Tibial nerve (tissue), 4 donors: ENCODE data around the gene UFM1. TPM values are rescaled to one million over a fixed set of nuclear protein-coding genes. Genes with fewer than 3 reads are reported as not detected.
"Not testable (repeated sequence)": the region's sequence is repeated elsewhere in the genome, so short reads cannot be mapped to it uniquely, and the experiment has no call there.

Experiments
- DNase-seq, 2 donors: peaks; one replicate each; pipeline ENCODE4 v3.0.0-alpha.2; 2019; ENCODE audit warnings: low spot score in 2 of 2
- H3K27ac ChIP-seq, 4 donors: fragments of 200-600 bp; sonication (generic) in 3 of 4; one replicate each; pipeline ENCODE4 v1.5.1; 2017 to 2019; ENCODE audit warnings: mild to moderate bottlenecking in 1 of 4
- H3K27me3 ChIP-seq, 2 donors: fragments of 200-600 bp; sonication (generic) in 1 of 2; one replicate each; pipeline versions ENCODE4 v1.5.1 to v1.6.0; 2017 to 2019
- H3K36me3 ChIP-seq, 3 donors: fragments of 200-600 bp; sonication (generic); one replicate each; pipeline ENCODE4 v1.5.1; 2018 to 2019
- H3K4me1 ChIP-seq, 4 donors: fragments of 200-600 bp; sonication (generic) in 3 of 4; one replicate each; pipeline ENCODE4 v1.5.1; 2017 to 2019
- H3K4me3 ChIP-seq, 4 donors: fragments of 200-600 bp; sonication (generic) in 3 of 4; one replicate each; pipeline ENCODE4 v1.5.1; 2017 to 2019; ENCODE audit warnings: mild to moderate bottlenecking in 1 of 4, moderate library complexity in 1 of 4
- H3K9me3 ChIP-seq, 4 donors: fragments of 200-600 bp; sonication (generic) in 3 of 4; one replicate each; pipeline ENCODE4 v1.5.1; 2017 to 2019
- EP300 ChIP-seq, 2 donors: sonication (generic); formaldehyde crosslinking; IDR thresholded peaks; one replicate each; pipeline ENCODE4 v1.6.1; 2017; ENCODE audit warnings: antibody characterized with exemption in 2 of 2, mild to moderate bottlenecking in 1 of 2
- POLR2A ChIP-seq, 2 donors: fragments of 450-650 bp; IDR thresholded peaks; one replicate each; pipeline ENCODE4 v1.6.1; 2017; ENCODE audit warnings: antibody characterized with exemption in 2 of 2, mild to moderate bottlenecking in 2 of 2, moderate library complexity in 2 of 2
- WGBS, 2 donors: methylation state at CpG; one replicate each; pipeline ENCODE4 v1.1.5; 2018; 5-methylcytosine and 5-hydroxymethylcytosine counted together
- total RNA-seq, 4 donors: library from RNA; depleted of rRNA; stranded (reverse); fragments of >200 nt; gene quantifications; one replicate each; pipeline ENCODE4 v1.1.0, GENCODE V29; 2016
- TF ChIP-seq, protein P1 (sequence below), 5 experiments: fragments of 200-600 bp in 3 of 5; fragments of 450-650 bp in 2 of 5; sonication (generic) in 3 of 5; IDR thresholded peaks; one replicate each; pipeline ENCODE4 v1.5.1; 2016 to 2019; ENCODE audit warnings: antibody characterized with exemption in 5 of 5, mild to moderate bottlenecking in 3 of 5, moderate library complexity in 2 of 5

Gene UFM1
- total RNA-seq, 4 donors from 2014 or later: 37.5 to 47.7 (median 45.9) TPM

DNA sequence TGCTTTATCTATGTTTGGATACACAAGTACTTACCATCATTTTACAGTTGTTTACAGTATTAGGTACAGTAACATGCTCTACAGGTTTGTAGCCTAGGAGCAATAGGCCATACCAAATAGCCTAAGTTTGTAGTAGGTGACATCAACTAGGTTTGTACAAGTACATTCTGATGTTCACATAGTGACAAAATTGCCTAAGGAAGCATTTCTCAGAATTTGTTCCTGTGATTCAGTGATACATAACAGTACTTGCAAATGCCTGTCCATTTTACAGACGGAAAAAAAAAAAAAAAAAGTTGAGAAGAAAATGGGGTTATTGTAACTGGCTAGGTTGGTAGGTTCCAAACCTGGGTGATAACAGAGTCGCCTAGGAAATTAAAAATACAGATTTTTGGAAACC lies 13.6 kb downstream of the UFM1 start:
- H3K27ac ChIP-seq: no peak overlapping the region
- H3K9me3 ChIP-seq: no peaks in the 10 kb centered on the region
- H3K27me3 ChIP-seq: no peaks in the 10 kb centered on the region
- H3K4me3 ChIP-seq: no peak overlapping the region
- H3K4me1 ChIP-seq: peaks cover 0 to 8% (median 0%) of the 10 kb centered on the region in 4 donors
- no peak for TF ChIP-seq EP300 (IDR thresholded peaks at IDR 0.05)
- TF ChIP-seq, protein P1, sequence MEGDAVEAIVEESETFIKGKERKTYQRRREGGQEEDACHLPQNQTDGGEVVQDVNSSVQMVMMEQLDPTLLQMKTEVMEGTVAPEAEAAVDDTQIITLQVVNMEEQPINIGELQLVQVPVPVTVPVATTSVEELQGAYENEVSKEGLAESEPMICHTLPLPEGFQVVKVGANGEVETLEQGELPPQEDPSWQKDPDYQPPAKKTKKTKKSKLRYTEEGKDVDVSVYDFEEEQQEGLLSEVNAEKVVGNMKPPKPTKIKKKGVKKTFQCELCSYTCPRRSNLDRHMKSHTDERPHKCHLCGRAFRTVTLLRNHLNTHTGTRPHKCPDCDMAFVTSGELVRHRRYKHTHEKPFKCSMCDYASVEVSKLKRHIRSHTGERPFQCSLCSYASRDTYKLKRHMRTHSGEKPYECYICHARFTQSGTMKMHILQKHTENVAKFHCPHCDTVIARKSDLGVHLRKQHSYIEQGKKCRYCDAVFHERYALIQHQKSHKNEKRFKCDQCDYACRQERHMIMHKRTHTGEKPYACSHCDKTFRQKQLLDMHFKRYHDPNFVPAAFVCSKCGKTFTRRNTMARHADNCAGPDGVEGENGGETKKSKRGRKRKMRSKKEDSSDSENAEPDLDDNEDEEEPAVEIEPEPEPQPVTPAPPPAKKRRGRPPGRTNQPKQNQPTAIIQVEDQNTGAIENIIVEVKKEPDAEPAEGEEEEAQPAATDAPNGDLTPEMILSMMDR (IDR thresholded peaks at IDR 0.05): no peak
- no peak for TF ChIP-seq POLR2A (IDR thresholded peaks at IDR 0.05)
- no peak for DNase-seq
- peaks cover 0 to 29% (median 0%) of the 10 kb centered on the region in 3 donors for H3K36me3 ChIP-seq
- WGBS, 2 donors: 82 to 96% methylated on average over 2 of the region's 2 CpGs

DNA sequence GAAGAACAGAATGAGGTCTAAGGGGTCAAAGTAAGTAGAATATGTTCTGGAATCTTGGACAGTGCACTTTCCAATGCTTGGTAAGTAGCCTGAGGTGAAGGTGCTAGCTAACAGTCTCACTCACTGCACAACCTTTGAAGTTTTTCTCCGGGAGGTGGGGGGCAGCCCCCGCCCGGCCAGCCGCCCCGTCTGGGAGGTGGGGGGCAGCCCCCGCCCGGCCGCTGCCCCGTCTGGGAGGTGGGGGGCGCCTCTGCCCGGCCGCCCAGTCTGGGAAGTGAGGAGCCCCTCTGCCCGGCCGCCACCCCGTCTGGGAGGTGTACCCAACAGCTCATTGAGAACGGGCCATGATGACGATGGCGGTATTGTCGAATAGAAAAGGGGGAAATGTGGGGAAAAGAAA lies 14.1 kb downstream of the UFM1 start:
- not testable (repeated sequence) for H3K4me3 ChIP-seq, H3K27me3 ChIP-seq, DNase-seq, H3K9me3 ChIP-seq, H3K4me1 ChIP-seq
- 84 to 87% methylated on average over 19 of the region's 19 CpGs for WGBS, 2 donors
- Histone ChIP-seq H3K27ac (peak overlapping the region in 1 of 4 donors; percentile 2), H3K36me3 (peaks cover 0 to 27% (median 0%) of the 10 kb centered on the region in 3 donors)

DNA sequence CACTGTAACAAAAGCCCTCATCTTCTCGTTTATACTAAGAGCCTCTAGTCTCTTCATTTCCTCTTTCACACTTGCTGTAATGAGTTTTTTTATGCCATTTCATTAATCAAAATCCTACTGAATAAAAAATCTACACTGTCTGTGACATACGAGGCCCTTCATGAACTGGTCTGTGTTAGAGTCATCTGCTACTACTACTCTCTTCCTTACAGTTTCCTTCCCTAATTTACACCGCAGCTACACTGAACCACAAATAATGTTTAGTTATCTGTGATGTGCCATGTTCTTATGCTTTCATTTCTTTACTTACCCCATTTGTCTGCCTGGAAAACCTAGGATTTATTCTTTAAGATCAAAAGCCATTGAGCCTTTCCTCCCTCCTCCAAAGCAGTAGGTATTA lies 16.0 kb downstream of the UFM1 start:
- Histone ChIP-seq H3K27me3 (no peaks in the 10 kb centered on the region), H3K27ac (no peak overlapping the region), H3K36me3 (peaks cover 0 to 26% (median 0%) of the 10 kb centered on the region in 3 donors), H3K4me1 (no peaks in the 10 kb centered on the region), H3K4me3 (no peak overlapping the region), H3K9me3 (no peaks in the 10 kb centered on the region)
- WGBS, 2 donors: 63 to 75% methylated on average over 3 of the region's 3 CpGs
- no peak for TF ChIP-seq POLR2A (IDR thresholded peaks at IDR 0.05)
- TF ChIP-seq EP300 (IDR thresholded peaks at IDR 0.05): no peak
- TF ChIP-seq, protein P1 (IDR thresholded peaks at IDR 0.05): no peak
- DNase-seq: no peak

DNA sequence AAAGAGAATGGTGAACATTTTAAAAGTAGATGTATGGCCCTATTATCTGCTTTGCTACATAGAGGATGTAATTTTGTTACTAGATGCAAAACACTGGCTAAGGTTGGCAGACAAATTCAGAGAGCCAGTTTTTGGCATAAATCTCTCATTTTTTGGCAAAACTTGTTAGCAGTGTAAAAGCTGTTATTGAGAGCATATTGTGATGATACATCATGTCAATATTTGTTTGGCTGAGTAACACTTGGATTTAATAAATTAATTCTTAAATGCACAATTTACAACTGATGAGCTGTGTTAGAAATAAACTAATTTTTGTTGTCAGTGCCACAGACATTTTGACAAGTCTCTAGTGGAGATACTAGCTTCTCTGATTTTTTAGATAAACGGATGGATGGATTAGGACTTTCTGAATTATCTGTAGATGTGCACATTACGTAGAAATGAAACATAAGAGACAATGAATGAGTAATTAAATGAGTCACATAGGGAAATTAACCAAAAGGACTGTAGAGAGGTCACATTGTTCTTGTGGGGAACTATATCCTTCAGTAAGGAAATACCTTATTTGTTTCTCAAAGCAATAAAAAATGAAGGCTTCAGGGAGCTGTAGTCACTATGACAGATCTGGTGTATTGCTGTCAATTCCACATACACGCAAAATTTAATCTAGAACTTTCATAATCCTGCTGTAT lies 17.4 kb downstream of the UFM1 start:
- H3K27ac ChIP-seq: no peak overlapping the region
- H3K27me3 ChIP-seq: no peaks in the 10 kb centered on the region
- no peak overlapping the region for H3K4me3 ChIP-seq
- TF ChIP-seq, protein P1 (IDR thresholded peaks at IDR 0.05): no peak
- no peak for TF ChIP-seq EP300 (IDR thresholded peaks at IDR 0.05)
- TF ChIP-seq POLR2A (IDR thresholded peaks at IDR 0.05): no peak
- no peaks in the 10 kb centered on the region for H3K9me3 ChIP-seq
- no peak for DNase-seq
- H3K4me1 ChIP-seq: no peaks in the 10 kb centered on the region
- H3K36me3 ChIP-seq: peaks cover 0 to 15% (median 0%) of the 10 kb centered on the region in 3 donors
- WGBS, 2 donors: 54 to 65% methylated on average over 3 of the region's 3 CpGs

DNA sequence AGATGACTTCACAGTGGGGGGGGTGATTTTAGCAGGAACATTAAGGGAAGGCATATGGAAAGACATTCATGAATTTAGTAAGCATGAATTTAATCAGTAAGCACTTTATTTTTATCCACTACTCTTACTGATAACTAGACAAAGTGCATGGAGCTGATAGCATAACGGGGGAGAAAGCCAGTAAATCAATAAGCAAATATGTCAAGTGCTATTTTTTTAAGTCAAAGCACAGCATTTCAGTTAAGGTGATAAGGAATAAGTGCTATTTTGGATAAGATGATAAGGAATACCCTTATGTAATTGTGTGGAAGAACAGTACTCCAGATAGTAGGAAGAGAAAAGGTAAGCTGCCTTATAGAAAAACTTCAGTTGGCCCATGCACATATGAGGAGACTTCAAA lies 19.4 kb downstream of the UFM1 start:
- DNase-seq: no peak
- no peak overlapping the region for H3K27ac ChIP-seq
- TF ChIP-seq, protein P1 (IDR thresholded peaks at IDR 0.05): no peak
- TF ChIP-seq POLR2A (IDR thresholded peaks at IDR 0.05) (no peak), EP300 (IDR thresholded peaks at IDR 0.05) (no peak)
- H3K27me3 ChIP-seq: no peaks in the 10 kb centered on the region
- H3K4me3 ChIP-seq: no peak overlapping the region
- 81 to 86% methylated on average over 1 of the region's 1 CpG for WGBS, 2 donors
- no peaks in the 10 kb centered on the region for H3K4me1 ChIP-seq
- no peaks in the 10 kb centered on the region for H3K36me3 ChIP-seq
- H3K9me3 ChIP-seq: no peaks in the 10 kb centered on the region

DNA sequence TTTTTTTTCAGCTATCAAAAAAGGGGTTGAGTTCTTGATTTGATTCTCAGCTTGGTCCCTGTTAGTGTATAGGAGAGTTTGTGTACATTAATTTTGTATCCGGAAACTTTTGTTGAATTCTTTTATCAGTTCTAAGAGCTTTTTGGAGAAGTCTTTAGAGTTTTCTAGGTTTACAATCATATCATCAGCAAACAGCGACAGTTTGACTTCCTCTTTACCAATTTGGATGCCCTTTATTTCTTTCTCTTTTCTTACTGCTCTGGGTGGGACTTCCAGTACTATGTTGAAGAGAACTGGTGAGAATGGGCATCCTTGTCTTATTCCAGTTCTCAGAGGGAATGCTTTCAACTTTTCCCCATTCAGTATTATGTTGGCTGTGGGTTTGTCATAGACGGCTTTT lies 20.4 kb downstream of the UFM1 start:
- WGBS, 2 donors: 92% methylated on average over 3 of the region's 3 CpGs
- H3K4me1 ChIP-seq: not testable (repeated sequence)

More for the DNA sequence above, 20.4 kb downstream of the UFM1 start:
- H3K4me3 ChIP-seq, H3K9me3 ChIP-seq, H3K36me3 ChIP-seq, DNase-seq, H3K27ac ChIP-seq, H3K27me3 ChIP-seq: not testable (repeated sequence)
